Amniotic epithelial cell (primary cell): ENCODE measurements around the gene HK3.
"Not testable (repeated sequence)": the region's sequence is repeated elsewhere in the genome, so short reads cannot be mapped to it uniquely, and the experiment has no call there.

Source experiments
- DNase-seq: peaks from one replicate; pipeline ENCODE4 v3.0.0-alpha.2; 2010; ENCODE audit warnings: low read depth

The HK3 gene

GRCh38 chr5:176882567-176882903, 16.6 kb downstream of the HK3 start:
- no peak for DNase-seq

- no peak for DNase-seq
These were observed 17.2 kb downstream of the HK3 start for GRCh38 chr5:176881816-176882566.

GRCh38 chr5:176881021-176881749, 18.0 kb downstream of the HK3 start:
- DNase-seq, result no peak

- no peak for DNase-seq
These were observed 18.7 kb downstream of the HK3 start for GRCh38 chr5:176880366-176881020.

GRCh38 chr5:176879663-176880361, 19.3 kb downstream of the HK3 start:
- no peak for DNase-seq

GRCh38 chr5:176878906-176879662, 20.1 kb downstream of the HK3 start:
- DNase-seq, result no peak

- DNase-seq, result no peak
These were observed 20.7 kb downstream of the HK3 start for GRCh38 chr5:176878463-176878862.

- DNase-seq, result no peak
These were observed 21.3 kb downstream of the HK3 start for GRCh38 chr5:176877793-176878331.

- DNase-seq, result no peak
These were observed 22.4 kb downstream of the HK3 start for GRCh38 chr5:176876506-176877431.

- DNase-seq, result no peak
These were observed 23.2 kb downstream of the HK3 start for GRCh38 chr5:176875783-176876505.

GRCh38 chr5:176875014-176875550, 24.1 kb downstream of the HK3 start:
- DNase-seq, result no peak

- DNase-seq, result no peak
These were observed 24.9 kb downstream of the HK3 start for GRCh38 chr5:176874198-176874780.

GRCh38 chr5:176873541-176874172, 25.5 kb downstream of the HK3 start:
- no peak for DNase-seq

- DNase-seq, result not testable (repeated sequence)
These were observed 26.1 kb downstream of the HK3 start for GRCh38 chr5:176873011-176873410.

- not testable (repeated sequence) for DNase-seq
These were observed 26.6 kb downstream of the HK3 start for GRCh38 chr5:176872586-176872985.

GRCh38 chr5:176870644-176871043, 28.5 kb downstream of the HK3 start:
- DNase-seq, result not testable (repeated sequence)

- peak; percentile 28 for DNase-seq
These were observed 29.0 kb downstream of the HK3 start for GRCh38 chr5:176870110-176870591.

GRCh38 chr5:176869501-176870109, 29.5 kb downstream of the HK3 start:
- no peak for DNase-seq
